NCI-H510A (cell line): ENCODE measurements around the gene EIF1AD.
"Not testable (repeated sequence)": the region's sequence is repeated elsewhere in the genome, so short reads cannot be mapped to it uniquely, and the experiment has no call there.

ENCODE experiments used
- DNase-seq: peaks from one replicate; lab custom pipeline; 2025; lab: John Stamatoyannopoulos, UW

The EIF1AD gene

DNA sequence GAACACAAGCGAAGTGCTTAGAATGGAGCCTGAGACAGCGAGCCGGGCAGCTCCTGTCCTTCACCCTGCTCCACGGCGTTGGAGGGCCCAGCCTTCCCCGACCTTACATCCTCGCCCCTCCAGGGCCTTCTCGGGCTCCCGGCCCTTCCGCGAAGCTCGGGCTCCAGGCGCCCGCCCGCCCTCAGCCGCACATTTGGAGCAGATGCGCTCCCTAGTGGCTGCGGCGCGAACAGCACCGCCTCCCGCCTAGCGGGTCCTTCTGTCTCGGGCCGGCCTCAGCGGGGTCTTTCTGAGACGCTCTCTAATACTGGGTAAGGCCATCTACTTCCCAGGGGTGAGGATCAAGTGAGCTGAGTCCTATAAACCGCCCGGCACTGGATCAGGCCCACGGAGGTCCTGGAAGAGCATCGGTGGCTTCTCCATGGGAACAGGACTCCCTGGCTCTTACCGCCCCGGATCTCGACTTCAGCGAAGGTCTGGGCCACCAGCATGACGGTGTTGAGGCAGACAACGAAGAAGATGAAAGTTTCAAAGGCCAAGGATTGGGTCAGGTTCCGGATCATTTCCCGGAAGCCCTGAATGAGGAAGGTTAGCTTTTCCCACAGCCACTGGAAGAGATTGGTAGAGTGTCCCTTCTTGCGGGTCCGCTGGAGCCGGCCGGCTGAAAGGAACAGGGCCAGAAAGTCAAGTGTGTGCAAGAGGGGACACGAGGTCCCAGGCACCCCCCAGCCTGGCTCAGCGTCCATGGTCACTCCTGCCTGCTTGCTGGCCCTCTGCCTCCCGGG, 20.6 kb upstream of the EIF1AD start:
- DNase-seq, result peak; percentile 43

DNA sequence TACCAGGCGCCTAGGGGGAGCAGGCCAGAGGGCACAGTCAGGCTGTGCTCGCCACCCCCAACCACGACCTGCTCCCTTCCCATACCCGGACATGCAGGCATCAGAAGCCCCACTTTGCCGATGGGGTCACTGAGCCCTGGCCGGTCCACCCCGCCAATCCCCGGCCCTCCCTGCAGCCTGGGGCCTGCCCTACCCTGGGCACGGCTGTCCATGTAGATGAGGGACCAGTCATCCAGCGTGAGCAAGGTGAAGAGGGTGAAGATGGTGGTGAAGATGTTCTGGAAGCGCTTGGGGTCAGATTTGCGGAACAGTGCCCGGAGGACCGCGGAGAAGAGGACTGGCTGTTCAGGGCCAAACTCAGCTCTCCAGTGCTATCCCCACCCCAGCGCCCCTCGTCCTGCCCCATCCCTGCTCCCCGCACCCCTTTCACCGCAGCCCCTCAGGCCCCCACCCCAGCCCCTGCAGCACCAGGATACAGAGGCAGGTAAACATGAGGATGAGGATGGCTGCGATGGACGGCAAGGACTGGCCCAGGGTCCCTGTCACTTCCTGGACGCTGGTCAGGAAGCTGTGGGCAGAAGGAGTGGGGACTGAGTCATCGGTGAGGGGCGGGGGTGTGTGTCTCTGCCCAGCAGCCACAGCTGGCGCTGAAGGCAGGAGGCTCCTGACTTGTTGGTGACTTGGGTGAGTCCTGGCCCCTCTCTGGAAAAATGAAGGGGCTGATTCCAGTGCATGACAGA, 18.8 kb upstream of the EIF1AD start:
- DNase-seq, result no peak

DNA sequence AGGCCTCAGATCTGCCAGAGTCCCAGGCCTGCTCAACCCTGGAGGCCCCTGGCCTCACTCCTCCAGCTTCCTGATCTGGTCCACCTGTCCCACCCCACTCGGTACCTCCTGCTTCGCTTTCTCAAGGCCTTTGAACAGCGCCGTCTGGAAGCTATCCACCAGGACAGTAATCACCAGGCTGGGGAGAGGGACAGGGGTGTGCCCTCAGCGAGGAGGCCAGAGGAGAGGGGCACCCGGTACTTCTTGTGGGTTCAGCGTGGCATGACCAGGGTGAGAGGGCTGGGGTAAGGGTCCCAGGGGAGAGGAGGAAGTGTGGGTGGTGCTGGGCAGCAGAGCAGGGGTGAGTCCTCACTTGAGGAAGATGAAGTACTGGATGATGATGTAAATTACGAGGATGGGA, 18.3 kb upstream of the EIF1AD start:
- DNase-seq, result no peak

DNA sequence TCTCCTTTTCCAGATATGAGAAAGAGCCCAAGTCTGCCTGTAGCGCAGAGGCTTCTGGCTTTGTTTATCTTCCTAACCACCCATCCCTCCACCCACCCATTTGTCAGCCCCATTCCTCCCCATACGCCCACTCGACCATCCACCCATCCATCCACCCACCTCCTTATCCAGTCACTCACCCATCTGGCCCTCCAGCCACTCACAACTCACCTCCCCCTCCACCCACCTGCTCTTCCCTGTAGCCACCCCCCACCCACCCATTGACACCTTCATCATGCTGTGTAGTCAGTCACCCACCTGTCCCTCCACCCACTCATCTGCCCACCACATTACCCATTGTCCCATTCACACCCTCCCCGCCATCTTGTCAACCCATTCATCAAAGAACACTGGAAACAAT, 15.4 kb upstream of the EIF1AD start:
- DNase-seq, result no peak

DNA sequence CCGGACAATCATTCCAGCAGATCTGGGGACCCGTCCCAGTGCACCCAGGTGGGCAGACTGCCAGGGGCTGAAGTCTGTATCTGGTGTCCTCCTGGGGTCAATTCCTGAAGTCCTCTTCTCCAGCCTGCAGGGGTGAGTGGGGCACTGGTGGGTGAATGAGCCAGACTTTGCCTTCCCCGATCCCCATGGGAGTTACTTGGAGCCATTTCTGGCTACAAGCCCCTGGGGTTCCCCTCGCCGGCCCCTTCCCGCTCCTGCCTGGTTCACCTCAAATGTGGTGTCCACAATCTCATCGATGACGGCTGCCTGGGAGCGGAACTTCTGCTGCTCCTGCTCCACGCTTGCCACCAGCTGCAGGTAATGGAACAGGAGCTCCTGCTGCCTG, 14.8 kb upstream of the EIF1AD start:
- no peak for DNase-seq

DNA sequence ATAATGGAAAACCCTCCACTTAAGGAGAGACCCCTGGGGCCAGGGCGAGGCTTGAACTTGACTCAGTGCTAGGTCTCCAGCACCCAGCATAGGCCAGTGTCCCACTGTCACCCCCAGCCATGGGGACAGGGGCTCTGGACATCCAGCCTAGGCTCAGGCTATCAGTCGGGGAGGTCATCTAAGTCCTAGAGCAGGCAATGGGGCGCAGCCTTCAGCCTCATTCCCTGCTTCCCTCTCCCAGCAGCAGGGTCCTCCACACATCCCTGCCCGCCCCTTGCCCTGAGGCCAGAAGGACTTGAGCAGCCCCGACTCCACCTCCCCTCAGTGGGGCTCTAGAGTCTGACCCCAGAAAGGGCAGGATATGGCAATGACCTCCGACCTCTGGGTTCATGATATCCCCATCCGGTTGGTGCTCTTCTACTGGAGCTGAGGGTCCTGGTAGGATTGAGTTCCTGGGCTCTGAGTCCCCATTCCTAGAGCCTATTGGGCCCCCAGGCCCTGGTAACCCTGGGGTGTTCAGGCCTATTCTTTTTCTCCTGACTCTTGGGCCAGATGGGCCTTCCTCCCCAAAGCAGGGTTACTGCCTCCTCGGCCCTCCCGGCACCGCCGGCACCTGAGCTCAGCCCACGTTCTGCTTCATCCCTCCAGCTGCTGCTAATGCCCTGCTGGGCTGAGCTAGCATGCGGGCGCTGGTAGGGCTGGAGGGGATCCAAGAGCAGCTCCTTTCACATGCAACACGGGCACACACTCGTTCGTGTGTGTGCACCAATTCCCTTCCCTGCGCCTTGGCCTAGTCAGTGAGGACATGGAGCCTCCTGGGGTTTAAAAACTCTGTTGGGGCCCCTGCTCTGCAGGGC, 14.2 kb upstream of the EIF1AD start:
- no peak for DNase-seq

DNA sequence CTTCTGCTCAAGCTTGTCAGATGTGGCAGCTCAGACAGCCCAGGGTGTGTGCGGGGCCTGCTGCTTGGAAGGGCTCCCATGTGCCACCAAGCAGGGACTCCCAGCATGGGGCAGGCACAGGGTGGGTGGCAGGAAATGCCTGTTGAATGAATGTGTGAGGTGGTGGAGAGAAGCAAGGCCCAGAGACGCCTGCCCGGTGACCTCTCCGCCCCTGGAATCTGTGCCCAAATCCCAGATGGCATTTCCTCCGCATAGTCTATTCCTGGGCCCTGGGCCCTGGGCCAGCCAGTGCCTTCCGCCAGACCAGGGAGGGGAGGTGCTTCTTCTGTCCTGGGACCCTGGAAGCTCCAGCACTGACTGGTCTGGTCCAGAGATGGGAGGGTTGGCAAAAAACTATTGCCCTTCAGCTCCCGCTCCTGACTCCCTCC, 13.5 kb upstream of the EIF1AD start:
- no peak for DNase-seq

DNA sequence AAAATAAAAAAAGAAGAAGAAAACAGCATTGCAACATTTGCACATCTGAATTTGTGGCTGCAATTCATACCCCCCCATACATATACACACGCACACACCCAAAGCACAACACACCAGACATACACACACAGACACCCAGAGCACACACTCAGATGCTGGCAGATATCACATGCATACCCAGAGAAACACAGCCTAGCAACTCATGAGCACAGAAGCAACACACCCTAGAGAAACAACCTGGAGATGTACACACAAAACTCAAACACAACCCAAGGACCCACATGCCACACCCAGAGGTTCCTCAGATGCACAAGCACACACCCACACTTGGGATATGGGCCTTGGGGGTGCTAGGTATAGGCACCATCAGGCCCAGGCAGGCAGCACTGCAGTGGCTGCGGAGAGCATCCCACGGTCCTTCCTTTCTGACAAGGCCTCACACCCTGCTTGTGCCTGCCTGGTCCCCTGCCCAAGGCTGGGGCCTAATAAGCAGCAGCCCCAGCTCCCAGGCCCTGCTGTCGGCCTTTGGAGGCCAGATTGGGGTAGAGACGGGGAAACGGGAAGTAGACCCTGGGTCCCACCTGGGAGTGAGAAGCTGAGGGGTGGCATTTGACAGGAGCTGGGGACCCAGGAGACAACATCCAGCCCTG, 13.0 kb upstream of the EIF1AD start:
- no peak for DNase-seq

DNA sequence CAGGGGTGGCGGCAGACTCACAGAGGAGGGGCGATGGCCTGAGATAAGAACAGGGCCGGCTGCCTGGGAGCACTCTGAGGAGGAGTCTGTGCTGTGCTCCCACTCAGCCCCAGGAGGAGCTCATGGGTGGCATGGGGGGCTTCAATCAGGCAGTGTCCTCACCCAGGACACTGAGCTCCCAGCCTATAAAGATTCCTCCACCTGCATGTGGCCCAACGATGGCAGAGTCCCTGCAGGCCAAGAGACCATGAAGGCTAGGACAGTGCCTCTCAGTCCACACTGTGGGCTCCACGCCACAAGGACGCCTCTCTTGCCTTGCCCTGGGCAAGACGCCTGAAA, 11.8 kb upstream of the EIF1AD start:
- no peak for DNase-seq

DNA sequence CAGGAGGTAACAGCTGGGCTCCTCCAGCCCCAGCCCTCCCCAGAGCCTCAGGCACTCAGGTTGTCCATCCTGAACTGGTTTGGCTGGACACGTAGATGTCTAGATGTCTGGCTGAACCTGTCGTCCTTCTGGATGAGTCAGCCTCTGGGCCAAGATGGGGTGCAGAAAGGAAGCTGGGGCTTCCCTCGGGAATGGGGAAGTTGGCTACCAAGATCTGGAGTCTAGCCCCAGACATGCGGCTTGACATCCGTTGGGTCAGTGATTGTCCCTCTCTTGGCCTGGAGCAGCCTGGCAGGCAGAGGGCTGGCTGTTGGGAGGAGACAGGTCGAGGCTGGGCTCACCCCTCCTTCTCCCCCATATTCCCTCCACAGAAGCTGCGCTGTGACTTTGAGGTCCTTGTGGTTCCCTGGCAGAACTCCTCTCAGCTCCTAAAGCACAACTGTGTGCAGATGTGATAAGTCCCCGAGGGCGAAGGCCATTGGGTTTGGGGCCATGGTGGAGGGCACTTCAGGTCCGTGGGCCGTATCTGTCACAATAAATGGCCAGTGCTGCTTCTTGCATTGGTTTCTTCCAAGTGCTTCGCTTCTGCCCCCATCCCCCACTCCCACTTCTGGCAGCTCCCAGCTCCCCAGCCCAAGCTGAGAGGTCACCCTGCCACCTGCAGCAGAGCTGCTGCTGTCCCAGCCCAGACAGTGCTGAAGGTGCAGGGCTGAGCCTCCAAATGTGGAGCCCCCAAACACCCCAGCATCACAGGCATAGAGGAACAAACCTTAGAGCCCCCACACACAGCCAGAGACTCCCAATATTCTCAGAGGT, 11.2 kb upstream of the EIF1AD start:
- no peak for DNase-seq

DNA sequence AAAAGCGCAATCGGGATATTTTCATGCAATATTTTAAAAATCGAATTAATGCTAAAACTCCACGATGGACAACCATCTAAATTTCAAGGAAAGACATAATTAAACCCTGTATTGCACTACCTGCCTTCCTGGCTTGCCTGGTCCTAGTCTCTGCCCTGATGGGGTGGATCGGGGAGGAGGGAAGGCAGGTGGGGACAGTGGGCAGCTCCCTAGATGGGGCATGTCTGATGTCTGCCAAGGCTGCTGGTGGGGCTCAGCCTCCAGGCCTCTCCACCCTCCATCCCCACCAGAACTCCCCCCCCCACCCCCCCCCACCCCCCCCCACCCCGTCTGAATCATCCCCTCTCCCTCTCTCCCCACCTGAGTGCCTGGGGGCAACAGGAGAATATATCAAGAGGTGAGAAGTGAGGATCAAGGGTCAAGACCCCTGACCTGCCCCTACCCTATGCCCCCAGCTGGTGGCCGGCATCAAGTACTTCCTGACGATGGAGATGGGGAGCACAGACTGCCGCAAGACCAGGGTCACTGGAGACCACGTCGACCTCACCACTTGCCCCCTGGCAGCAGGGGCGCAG, 10.5 kb upstream of the EIF1AD start:
- no peak for DNase-seq

DNA sequence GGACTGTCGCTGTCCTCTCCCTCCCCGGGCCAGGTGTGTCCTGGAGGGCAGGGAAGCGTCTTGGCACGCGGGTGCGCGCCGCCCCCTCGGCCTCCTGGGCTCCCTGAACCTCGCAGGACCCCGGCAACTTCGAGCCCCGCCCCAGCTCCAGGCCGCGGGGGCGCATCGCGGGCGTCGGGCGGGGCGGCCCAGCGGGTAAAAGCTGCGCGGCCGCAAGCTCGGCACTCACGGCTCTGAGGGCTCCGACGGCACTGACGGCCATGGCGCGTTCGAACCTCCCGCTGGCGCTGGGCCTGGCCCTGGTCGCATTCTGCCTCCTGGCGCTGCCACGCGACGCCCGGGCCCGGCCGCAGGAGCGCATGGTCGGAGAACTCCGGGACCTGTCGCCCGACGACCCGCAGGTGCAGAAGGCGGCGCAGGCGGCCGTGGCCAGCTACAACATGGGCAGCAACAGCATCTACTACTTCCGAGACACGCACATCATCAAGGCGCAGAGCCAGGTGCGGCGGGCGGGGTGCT, 9.9 kb upstream of the EIF1AD start, which contains the start of gene CST6:
Gene CST6, plus strand, starts transcription at position 224 of the 519 bp plus-strand sequence. Its CDS starts 37 bp downstream, at position 261.
- DNase-seq, result no peak

DNA sequence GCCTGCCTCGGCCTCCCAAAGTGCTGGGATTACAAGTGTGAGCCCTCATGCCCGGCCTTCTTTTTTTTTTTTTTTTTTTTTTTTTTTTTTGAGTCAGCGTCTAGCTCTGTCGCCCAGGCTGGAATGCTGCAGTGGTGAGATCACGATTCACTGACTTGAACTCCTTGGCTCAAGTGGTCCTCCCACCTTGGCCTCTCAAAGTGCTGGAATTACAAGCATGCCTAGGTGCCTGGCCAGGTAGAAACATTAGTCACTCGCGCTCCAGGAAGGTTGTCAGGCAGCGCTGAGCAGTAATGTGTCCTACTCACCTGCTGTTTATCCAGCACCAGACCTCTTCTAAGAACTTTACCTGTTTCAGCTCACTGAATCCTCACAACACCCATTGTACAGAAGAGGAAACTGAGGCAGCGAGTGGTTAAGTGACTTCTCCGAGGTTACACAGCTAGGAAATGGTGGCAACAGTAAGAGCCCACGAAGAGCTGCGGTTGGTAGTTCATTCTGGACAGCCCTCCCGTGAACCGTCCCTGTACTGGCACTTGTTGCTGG, 9.4 kb upstream of the EIF1AD start:
- DNase-seq, result no peak

DNA sequence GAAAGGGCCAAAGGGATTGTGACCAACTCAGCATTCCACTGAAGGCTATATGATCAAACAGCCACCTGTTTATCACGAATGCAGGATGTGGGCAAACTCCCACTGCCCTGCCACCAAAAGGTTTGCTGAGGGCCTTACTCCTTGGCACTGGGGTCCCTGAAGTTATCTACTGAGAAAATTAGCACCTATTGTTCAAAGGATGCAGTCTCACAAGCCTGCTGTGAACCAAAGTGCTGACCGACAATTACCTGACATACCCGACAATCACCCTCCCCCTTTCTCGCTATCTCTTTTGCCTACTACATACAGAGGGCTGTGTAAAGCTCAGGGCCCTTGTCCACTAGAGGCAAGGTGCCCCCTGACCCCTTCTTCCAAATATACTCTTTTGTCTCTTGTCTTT, 8.1 kb upstream of the EIF1AD start:
- DNase-seq, result not testable (repeated sequence)

DNA sequence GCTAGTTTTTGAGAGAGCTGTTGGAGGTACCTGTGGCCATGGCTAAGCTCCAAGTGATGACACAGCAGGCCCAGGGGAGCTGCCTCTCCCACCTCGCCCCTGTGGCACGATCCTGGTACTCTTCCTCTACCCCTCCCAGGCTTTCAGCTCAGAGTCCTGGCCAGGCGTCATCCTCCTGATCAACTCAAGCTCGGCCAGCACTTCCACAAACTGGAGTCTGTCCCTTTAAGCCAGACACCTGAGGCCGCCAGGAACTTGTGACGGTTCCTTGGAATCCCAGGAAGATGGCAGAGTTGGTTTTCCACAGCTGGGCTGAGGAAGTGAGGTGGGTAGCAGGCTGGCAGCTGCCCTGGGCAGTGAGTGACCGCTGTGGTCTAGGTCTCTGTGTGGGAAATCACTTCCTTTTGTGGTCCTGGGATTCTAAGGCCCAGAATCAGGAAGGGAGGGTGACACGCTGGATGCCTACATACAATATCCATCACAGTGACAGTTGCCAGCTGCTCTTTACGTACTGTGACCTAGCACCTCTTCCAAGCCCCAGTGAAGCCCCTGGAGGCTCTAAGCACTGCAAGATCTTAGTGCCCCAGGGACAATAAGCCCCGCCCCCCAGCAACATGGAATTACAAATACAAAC, 6.6 kb upstream of the EIF1AD start:
- DNase-seq, result no peak

DNA sequence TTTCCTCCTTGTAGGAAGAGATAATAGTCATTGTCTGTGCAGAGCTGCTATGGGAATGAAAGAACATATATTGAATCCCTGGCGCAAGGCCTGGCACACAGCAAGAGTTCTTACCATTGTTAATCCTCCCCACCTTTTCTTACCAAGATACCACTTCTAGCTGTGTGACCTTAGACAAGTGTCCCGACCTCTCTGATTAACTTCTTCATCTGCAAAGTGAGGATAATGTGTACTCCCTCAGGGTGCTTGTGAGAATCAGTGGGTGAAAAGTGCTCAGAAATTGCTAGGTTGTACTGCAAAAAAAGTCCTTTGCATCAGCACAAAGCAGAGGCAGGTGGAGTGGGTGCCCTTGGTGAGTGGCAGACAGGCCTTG, 6.1 kb upstream of the EIF1AD start:
- DNase-seq, result no peak

DNA sequence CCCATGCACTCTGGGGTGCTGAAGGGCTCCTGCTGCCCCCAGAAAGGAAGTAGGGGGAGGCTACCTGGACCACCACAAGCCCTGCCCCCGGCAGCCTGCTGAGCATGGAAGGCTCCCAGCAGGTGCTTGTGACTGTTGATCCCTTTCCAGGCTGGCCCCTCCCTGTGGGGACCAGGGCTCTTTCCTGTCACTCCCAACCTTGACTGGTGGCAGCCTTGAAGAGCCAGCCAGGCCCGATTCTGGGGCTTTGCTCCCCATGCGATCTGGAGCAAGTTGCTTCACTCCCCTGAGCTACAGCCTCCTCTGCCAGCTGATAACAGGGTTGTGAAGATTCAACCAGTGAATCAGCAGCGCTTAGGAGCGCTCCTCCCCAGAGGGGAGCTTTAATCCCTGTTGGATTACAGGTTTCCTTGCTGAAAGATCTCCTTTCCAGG, 5.3 kb upstream of the EIF1AD start:
- DNase-seq, result no peak

DNA sequence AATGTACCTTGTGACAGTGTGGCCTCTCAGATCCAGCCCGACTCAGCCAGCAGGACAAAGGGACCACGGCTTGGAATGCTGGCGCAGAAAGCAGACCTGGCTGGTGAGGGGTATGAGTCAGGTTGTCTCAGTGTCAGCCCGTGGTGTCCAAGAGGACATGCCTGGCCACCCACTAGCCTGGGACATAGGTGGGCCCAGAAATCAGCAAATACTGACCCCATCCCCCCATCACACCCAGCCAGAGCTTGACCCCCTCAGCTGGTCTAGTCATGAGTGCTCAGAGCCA, 4.9 kb upstream of the EIF1AD start:
- no peak for DNase-seq

DNA sequence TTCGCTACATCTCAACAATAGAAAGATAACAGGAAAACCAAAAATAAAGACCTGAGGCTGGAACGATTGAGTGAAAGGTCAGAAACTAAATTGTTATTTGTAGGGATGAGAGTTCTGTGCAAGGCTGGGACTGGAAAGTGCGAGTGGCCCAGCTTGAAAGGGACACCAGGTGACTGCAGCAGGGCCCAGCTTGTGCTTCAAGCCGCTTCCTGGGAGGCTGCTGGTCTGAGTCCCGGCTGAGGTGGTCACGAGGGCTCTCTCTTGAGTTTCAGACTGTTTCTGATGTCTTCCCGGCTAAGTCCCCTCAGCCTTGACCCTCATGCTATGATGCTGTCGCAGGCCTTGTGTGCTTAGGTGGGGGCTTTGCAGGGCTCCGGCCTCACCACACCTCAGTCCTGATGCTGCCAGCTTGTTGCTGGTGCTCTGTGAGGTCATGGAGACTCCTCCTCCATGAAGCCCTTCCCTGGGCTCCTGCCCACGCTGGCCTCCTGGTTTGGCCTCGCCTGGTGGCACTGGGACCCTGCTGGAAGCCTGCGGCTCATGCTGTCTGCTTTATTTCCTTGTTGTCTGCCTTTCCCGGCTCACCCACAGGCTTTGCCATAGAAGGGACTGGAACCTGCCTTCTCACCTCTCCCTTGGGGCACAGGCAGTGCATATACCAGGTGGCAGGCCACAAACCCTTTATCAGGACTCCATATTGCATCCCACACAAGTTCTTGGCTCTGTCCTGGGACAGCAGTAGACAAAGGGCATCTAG, 4.4 kb upstream of the EIF1AD start:
- DNase-seq, result no peak
